Tongue (tissue), 2 donors: ENCODE measurements around the gene RAD51B. TPM values are rescaled to one million over a fixed set of nuclear protein-coding genes. Genes with fewer than 3 reads are reported as not detected.
A peak's percentile ranks its signal among the peaks of the same experiment; 100 is the strongest.

Source experiments
- DNase-seq: peaks from one replicate; pipeline ENCODE4 v3.0.0-alpha.2; 2015
- total RNA-seq: library from RNA; depleted of rRNA; stranded (reverse); fragments of >200 nt; gene quantifications from one replicate; pipeline ENCODE4 v1.2.3, GENCODE V29; 2014

Gene RAD51B
- total RNA-seq, 1 donor from 2014 or later: 37.8 TPM

GRCh38 chr14:68468437-68469207 lies 649.0 kb downstream of the RAD51B start:
- DNase-seq: no peak

GRCh38 chr14:68469208-68469713 lies 649.7 kb downstream of the RAD51B start:
- no peak for DNase-seq

GRCh38 chr14:68470361-68470760 lies 650.8 kb downstream of the RAD51B start:
- DNase-seq: no peak

- DNase-seq: no peak
Observed at GRCh38 chr14:68471029-68471963, 651.7 kb downstream of the RAD51B start.

- DNase-seq: no peak
Observed at GRCh38 chr14:68471964-68472508, 652.5 kb downstream of the RAD51B start.

- DNase-seq: no peak
Observed at GRCh38 chr14:68473069-68473468, 653.5 kb downstream of the RAD51B start.

- no peak for DNase-seq
Observed at GRCh38 chr14:68473794-68474193, 654.2 kb downstream of the RAD51B start.

GRCh38 chr14:68474741-68475140 lies 655.2 kb downstream of the RAD51B start:
- DNase-seq: no peak

- no peak for DNase-seq
Observed at GRCh38 chr14:68475802-68476201, 656.2 kb downstream of the RAD51B start.

- peak; percentile 36 for DNase-seq
Observed at GRCh38 chr14:68476212-68477109, 656.9 kb downstream of the RAD51B start.

GRCh38 chr14:68477110-68477455 lies 657.5 kb downstream of the RAD51B start:
- DNase-seq: no peak

GRCh38 chr14:68477461-68478085 lies 658.0 kb downstream of the RAD51B start:
- no peak for DNase-seq

- DNase-seq: no peak
Observed at GRCh38 chr14:68479247-68479646, 659.7 kb downstream of the RAD51B start.

GRCh38 chr14:68482018-68482417 lies 662.4 kb downstream of the RAD51B start:
- DNase-seq: no peak

- no peak for DNase-seq
Observed at GRCh38 chr14:68482772-68483395, 663.3 kb downstream of the RAD51B start.

- DNase-seq: no peak
Observed at GRCh38 chr14:68486033-68486732, 666.6 kb downstream of the RAD51B start.

- DNase-seq: no peak
Observed at GRCh38 chr14:68486809-68487208, 667.2 kb downstream of the RAD51B start.

- DNase-seq: no peak
Observed at GRCh38 chr14:68487805-68488590, 668.4 kb downstream of the RAD51B start.

GRCh38 chr14:68491793-68492192 lies 672.2 kb downstream of the RAD51B start:
- DNase-seq: no peak
